Right lobe of liver (tissue), 6 donors: ENCODE data around the gene ANK2. TPM values are rescaled to one million over a fixed set of nuclear protein-coding genes. Genes with fewer than 3 reads are reported as not detected.

Experiments
- ATAC-seq, 4 donors: fragments of 200-7000 bp; cut with Tn5 transposase; one replicate each; pipeline ENCODE4 v1.9.1; 2020; ENCODE audit warnings: mild to moderate bottlenecking in 4 of 4, moderate library complexity in 4 of 4
- DNase-seq, 3 donors: peaks; one replicate each; pipeline ENCODE4 v3.0.0-alpha.2; 2020
- H3K27ac ChIP-seq, 3 donors: fragments of 200-600 bp; one replicate each; pipeline ENCODE4 v1.8.0; 2022
- H3K27me3 ChIP-seq, 2 donors: fragments of 200-600 bp; one replicate each; pipeline ENCODE4 v1.8.0; 2022
- H3K36me3 ChIP-seq, 4 donors: fragments of 200-600 bp; sonication (generic) in 1 of 4; one replicate each; pipeline versions ENCODE4 v1.5.1 to v1.8.0; 2017 to 2022; ENCODE audit warnings: control low read depth in 1 of 4
- H3K4me1 ChIP-seq, 4 donors: fragments of 200-600 bp; sonication (generic) in 1 of 4; one replicate each; pipeline versions ENCODE4 v1.5.1 to v1.8.0; 2017 to 2022; ENCODE audit warnings: control low read depth in 1 of 4
- H3K4me3 ChIP-seq, 3 donors: fragments of 200-600 bp; one replicate each; pipeline ENCODE4 v1.8.0; 2022
- H3K9me3 ChIP-seq, 4 donors: fragments of 200-600 bp; sonication (generic) in 1 of 4; one replicate each; pipeline versions ENCODE4 v1.5.1 to v1.8.0; 2017 to 2022; ENCODE audit warnings: control low read depth in 1 of 4
- CTCF ChIP-seq, 4 donors: fragments of 200-600 bp in 3 of 4; fragments of 450-650 bp in 1 of 4; IDR thresholded peaks; one replicate each; pipeline versions ENCODE4 v1.5.1 to v1.8.0; 2016 to 2022; ENCODE audit warnings: antibody characterized with exemption in 4 of 4, mild to moderate bottlenecking in 2 of 4
- POLR2A ChIP-seq: fragments of 450-650 bp; IDR thresholded peaks from one replicate; pipeline ENCODE4 v1.6.1; 2017; ENCODE audit warnings: antibody characterized with exemption, mild to moderate bottlenecking
- WGBS: methylation state at CpG from one replicate; pipeline ENCODE4 v1.1.6; 2018; ENCODE audit warnings: low coverage, low lambda C conversion rate; ENCODE audit not compliant: insufficient coverage; ENCODE audit errors: missing lambda C conversion rate; 5-methylcytosine and 5-hydroxymethylcytosine counted together
- intact Hi-C, 2 donors: fragments of 100-400 bp; cut with DNase I; formaldehyde crosslinking; loops; one replicate each; pipeline versions ENCODE4 v1.11.2 to v1.14.1; 2022
- total RNA-seq, 6 experiments: library from RNA; depleted of rRNA in 2 of 6; stranded (reverse); fragments of >200 nt in 2 of 6; fragmentation: NEBNext Ultra II Directional in 3 of 6; extraction: Animal tissue kit (Norgen Biotek cat#: 25700) in 3 of 6; gene quantifications; one replicate each; pipeline versions ENCODE4 v1.1.0 to v1.2.4, GENCODE V29; 2016 to 2023
- donor health status: DM: no; HTN: yes; CAD: no.
- donor health status: DM: no; HTN: no; CAD: no.
- donor health status: DM: no; HTN: no; CAD: no.
- donor health status: DM: no; HTN: yes; CAD: no.
- donor health status: DM: no; HTN: yes; CAD: no.

The ANK2 gene
- total RNA-seq, 6 experiments from 2014 or later = 0.61 to 1.7 (median 1.1) TPM

GRCh38 chr4:113153529-113154101 lies 104.2 kb downstream of the ANK2 start:
- no peak overlapping the region for H3K27ac ChIP-seq
- ATAC-seq (peak; percentile 81 to 98 (median 86)), DNase-seq (no peak)
- no peak overlapping the region for H3K4me3 ChIP-seq
- no peaks in the 10 kb centered on the region for H3K4me1 ChIP-seq
- no peaks in the 10 kb centered on the region for H3K9me3 ChIP-seq
- TF ChIP-seq CTCF (IDR thresholded peaks at IDR 0.05) (peak; percentile 34 to 62 (median 38)), POLR2A (no peak)
- WGBS = 46% methylated on average over 2 of the region's 2 CpGs
- no peaks in the 10 kb centered on the region for H3K36me3 ChIP-seq
- no peaks in the 10 kb centered on the region for H3K27me3 ChIP-seq
- intact Hi-C loops = no loop called here

GRCh38 chr4:113154281-113154680 lies 104.8 kb downstream of the ANK2 start:
- Histone ChIP-seq H3K36me3 (no peaks in the 10 kb centered on the region), H3K27ac (no peak overlapping the region), H3K4me1 (no peaks in the 10 kb centered on the region), H3K9me3 (no peaks in the 10 kb centered on the region), H3K4me3 (no peak overlapping the region), H3K27me3 (no peaks in the 10 kb centered on the region)
- intact Hi-C loops = no loop called here
- ATAC-seq = no peak
- 77% methylated on average over 1 of the region's 1 CpG for WGBS
- no peak for DNase-seq
- TF ChIP-seq CTCF (IDR thresholded peaks at IDR 0.05) (no peak), POLR2A (no peak)

GRCh38 chr4:113157086-113157857 lies 107.8 kb downstream of the ANK2 start:
- 23% methylated on average over 2 of the region's 3 CpGs for WGBS

GRCh38 chr4:113159942-113160545 lies 110.6 kb downstream of the ANK2 start:
- no peaks in the 10 kb centered on the region for H3K9me3 ChIP-seq
- WGBS = 69% methylated on average over 2 of the region's 3 CpGs

More at GRCh38 chr4:113157086-113157857, 107.8 kb downstream of the ANK2 start:
- Histone ChIP-seq H3K9me3 (no peaks in the 10 kb centered on the region), H3K4me3 (no peak overlapping the region), H3K36me3 (no peaks in the 10 kb centered on the region), H3K27me3 (no peaks in the 10 kb centered on the region), H3K27ac (no peak overlapping the region), H3K4me1 (no peaks in the 10 kb centered on the region)
- no peak for ATAC-seq
- intact Hi-C loops = no loop called here
- TF ChIP-seq CTCF (IDR thresholded peaks at IDR 0.05) (no peak), POLR2A (no peak)
- DNase-seq = no peak

More at GRCh38 chr4:113159942-113160545, 110.6 kb downstream of the ANK2 start:
- Histone ChIP-seq H3K27me3 (no peaks in the 10 kb centered on the region), H3K4me1 (no peaks in the 10 kb centered on the region), H3K4me3 (no peak overlapping the region), H3K27ac (no peak overlapping the region), H3K36me3 (no peaks in the 10 kb centered on the region)
- no peak for ATAC-seq
- no peak for DNase-seq
- TF ChIP-seq CTCF (IDR thresholded peaks at IDR 0.05) = no peak
- TF ChIP-seq POLR2A = no peak
- intact Hi-C loops = no loop called here
